Activated CD4-positive, alpha-beta T cell treated with anti-CD3 and anti-CD28 coated beads for 24 hours (primary cell): ENCODE data around the gene NRSN1.

Experiments
- DNase-seq, 2 donors: peaks; one replicate each; pipeline ENCODE4 v3.0.0-alpha.2; 2020; ENCODE audit warnings: low read depth in 2 of 2

Gene NRSN1, protein sequence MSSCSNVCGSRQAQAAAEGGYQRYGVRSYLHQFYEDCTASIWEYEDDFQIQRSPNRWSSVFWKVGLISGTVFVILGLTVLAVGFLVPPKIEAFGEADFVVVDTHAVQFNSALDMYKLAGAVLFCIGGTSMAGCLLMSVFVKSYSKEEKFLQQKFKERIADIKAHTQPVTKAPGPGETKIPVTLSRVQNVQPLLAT

DNA sequence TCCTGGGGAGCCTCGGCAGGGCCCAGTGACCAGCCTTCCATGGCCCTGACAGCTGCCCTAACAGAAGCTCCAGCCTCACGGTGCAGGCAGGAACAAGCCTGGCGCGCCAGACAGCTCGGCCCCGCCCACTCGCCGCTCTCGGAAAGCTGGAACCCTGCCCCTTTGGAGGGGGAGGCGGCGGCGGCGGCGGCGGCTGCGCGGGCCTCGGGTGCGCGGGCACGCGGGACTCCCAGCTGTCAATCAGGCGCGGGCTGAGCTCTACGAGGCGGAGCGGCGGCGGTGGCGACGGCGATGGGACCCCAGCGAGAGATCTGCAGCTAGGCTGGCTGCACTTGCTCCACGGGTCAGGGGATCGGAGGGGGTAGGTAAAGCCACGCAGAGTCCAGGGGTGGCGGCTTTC, at the start of gene NRSN1:
TSS of gene NRSN1 (plus strand) at position 236 of the 400 bp plus-strand sequence. CDS start 8,113 bp downstream, outside the sequence.
- DNase-seq, result no peak

DNA sequence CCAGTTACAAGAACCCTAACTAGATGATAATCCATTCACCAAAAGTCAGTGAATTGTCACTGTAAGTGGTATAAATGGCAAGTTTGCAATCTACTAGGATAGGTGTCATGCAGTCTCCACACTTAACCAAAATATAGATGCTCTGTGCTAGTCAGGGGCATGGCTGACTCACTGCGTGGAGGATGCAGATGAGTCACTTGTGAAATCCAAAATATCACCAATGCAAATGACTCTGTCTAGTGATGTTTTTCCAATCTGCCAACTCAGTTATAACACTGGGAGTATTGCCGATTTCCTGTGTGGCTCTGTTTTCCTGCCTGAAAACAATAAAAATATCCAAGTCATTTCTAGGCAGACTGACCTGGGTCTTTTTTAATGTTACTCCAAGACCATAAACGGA, 47.8 kb upstream of the NRSN1 start:
- no peak for DNase-seq

DNA sequence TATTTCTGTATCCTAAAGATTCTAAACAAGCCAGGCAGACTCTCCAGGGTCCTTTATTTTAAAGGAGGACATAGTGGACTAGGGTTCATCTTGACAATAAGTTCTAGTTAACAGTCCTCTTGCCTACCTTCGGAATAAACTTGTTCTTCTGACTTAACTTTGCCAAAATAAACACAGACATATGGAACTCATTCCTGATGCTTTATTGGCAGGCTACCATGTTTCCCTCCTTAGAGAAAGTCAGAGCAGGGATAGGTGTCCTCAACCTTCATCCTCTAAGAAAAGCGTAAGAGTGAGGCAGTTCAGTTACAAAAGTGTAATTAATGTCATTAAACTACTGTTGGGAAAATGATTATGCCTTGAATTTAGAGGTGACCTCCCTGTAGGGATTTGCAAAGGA, 46.9 kb upstream of the NRSN1 start:
- DNase-seq, result no peak

DNA sequence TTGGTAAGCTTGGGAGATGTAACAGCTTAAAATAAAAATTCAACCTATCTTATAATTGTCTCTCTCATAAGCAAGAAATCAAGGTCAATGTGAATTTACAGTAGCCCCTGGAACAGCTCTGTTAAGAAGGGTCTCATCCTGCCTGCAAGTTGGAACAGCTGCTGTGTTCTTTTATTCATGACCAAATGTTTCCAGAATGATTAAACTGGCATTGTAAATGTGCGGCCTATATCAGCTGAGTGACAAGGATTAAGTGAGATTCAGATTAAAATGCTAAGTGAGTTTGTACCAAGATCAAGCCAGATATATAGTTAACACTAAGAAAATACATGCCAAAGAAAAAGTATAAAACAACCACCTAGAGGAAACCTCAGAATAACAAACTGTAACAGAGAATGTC, 45.3 kb upstream of the NRSN1 start:
- no peak for DNase-seq

DNA sequence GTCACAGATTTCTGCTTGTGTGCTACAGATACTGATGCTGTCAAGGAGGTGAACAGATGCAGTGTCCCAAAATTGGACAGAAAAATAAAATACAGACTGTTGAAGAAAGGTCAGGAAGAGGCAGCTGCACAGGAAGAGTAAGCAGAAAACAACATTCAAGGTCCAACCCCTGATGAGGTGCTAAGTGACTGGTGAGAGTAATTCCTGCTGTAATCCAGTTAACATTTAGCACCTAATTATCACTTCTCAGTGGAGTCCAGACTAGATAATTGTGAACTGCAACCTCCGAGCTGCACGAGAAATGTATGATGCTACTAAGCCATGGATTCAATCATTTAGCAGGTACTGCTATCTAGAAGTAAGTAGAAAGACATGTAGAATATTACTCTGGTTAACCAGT, 36.3 kb upstream of the NRSN1 start:
- no peak for DNase-seq

DNA sequence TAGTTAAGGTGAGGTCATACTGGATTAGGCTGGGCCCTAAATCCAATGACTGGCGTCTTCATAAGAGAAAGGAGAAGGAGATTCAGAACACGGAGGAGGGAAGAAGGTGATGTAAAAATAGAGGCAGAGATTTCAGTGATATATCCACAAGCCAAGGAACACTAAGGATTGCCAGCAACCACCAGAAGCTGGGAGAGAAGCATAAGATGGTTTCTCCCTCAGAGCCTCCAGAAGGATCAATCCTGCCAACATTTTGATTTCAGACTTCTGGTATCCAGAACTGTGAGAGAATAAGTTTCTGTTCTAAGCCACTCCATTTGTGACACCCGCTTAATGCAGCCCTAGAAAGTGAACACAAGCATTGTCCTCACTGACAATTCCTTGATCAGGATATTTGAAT, 33.6 kb upstream of the NRSN1 start:
- no peak for DNase-seq

DNA sequence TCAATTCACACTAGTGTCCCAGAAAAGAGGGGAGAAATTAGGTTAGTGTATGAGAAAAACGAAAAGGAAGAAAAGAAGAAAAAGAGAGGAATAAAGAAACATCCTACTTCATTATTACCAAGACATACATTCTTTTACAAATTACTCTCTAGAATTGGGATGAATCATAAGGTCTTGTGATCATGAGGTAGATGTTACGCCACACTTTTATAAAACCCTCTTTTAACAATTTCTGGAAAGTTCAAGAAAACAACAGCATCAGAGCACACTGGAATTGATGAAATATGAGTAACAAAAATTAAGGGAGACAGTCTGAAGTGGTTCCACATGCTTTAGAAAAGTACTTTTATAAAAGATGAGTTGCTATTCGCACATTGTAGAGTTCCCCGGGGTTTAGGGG, 32.6 kb upstream of the NRSN1 start:
- no peak for DNase-seq

DNA sequence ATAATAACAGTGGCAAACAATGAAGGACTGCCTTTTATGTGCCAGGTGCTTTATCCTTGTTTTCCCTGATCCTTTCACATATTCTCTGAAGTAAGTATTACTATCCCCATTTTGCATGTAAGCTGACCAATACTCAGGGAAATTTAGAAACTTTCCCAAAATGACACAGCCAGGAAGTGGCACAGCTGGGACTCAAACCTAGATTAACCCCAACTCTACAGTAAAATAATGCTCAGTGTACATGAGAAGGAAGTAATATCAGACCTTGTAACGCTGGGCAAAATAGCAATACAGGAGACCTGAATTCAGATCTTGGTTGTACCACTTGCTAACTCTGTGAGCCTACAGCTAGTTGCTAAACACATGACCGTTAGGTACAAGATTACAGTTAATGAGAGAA, 26.8 kb upstream of the NRSN1 start:
- DNase-seq, result no peak

DNA sequence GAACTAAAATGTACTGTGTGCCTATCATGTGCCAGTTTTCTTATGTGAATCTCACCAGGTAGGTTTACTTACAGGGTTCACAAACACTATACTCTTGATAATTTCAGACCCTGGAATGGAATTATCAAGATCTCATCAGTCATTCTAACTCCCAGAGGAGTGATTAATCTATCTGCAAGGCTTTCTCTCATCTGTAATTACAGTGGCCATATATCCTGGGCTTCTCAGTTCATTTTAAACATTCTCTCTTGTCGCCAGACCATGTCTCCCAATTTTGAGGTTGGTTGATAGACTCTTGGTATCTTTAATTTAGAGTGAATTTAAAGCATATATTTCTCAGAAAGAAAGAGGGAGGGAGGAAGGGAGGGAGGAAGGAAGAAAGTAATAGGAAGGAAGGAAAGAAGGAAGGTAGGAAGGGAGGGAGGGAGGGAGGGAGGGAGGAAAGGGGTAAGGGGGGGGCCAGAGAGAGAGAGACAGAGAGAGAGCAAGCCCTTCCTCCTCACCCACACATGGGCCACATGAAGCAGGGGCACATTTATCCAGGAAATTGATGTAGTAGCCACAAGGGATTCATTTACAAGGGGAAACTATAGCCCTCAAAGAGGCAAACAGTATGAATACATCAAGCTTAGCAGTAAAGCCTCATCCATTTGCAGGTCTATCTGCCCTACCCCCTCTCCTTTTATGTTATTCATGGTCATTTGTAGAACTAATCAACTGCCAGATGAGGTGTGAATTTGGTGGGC, 25.8 kb upstream of the NRSN1 start:
- DNase-seq, result no peak

DNA sequence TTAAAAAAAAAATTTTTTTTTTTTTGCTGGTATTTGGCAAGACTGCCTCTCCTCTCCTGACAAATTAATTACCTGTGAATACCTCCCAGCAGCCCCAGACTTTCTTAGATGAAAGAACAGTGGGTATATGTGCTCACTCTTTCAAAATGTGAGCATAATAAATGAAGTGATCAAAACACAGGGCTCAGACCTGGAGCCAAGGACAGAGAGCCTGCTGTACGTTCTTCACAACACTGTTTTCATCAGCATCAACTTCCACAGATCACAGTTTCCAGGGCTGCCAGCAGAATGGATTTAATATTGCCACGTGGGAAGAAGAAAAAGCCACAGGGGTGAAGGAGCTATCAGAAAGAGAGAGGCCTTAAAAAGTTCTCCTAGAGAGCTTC, 25.3 kb upstream of the NRSN1 start:
- DNase-seq, result no peak

DNA sequence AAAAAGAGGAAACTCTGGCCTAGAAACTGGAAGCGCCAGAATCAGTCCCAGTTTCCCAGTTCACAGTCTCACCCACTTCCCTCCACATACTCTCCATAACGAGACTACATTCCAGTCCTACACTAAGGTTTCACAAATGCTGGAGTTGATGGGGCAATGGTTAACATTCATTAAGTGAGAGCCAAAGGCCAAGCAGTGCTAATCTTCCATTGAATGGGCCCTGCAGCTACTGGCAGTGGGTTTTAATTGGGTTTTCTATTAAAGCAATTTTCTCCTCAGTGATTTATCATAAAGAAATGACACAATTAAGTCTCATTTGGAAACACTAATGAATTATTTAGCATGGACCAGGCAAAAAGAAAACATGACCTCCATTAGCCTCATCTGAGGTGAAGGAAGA, 20.8 kb upstream of the NRSN1 start:
- no peak for DNase-seq

DNA sequence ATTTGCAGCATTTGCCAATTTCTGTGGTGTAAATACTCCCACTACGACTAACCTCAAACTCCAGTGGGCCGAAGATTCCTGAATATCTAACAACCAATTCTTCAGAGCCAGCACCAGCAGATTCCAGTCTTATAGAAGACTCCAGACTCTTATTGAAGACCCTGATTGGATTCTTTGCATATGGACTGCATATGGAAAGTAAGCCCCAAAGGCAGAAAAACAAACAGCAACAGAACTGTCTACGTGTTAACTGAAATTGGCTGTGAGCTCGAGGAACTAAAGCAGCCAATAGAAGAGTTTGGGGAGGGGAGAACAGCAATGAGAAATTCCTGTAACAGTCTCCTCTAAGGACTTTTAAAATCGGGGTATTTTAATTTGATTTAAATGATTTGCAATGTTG, 19.7 kb upstream of the NRSN1 start:
- DNase-seq, result no peak

DNA sequence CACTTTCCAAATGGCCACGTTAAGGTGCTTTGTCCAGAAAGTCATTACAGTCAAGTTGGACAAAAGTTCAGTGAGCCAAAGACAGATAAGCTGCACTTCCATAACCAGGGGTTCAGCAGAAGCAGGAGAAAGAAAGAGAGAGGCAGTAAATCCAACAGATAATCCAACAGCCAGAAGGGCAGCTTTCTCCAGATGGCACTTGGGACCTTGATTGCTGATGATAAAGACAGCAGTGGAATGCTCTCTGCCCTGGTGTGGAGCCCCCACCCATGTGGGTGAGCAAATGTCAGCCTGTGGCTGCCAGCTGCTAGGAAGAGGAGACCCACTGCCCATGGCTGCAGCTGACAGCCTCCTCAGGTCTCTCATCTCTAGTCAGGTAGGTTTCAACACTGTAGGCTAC, 18.7 kb upstream of the NRSN1 start:
- DNase-seq, result no peak

DNA sequence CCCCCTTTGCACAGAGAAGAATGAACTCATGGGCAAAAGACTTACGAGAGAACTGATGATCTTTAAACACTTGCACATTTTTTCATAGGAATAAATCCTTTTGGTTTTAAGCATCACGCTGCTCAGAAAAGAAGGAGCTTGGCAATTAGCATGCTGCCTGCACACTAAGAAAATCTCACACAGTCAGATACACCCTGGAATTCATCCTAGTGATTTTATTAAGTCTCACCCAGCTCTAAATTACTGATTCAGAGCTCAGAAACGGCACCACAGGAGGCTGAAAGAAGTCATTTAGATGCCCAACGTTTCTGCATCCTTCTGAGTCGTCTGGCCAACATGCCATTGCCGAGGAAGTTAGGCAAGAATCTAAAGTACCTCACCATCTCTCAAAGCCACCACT, 18.0 kb upstream of the NRSN1 start:
- DNase-seq, result no peak

DNA sequence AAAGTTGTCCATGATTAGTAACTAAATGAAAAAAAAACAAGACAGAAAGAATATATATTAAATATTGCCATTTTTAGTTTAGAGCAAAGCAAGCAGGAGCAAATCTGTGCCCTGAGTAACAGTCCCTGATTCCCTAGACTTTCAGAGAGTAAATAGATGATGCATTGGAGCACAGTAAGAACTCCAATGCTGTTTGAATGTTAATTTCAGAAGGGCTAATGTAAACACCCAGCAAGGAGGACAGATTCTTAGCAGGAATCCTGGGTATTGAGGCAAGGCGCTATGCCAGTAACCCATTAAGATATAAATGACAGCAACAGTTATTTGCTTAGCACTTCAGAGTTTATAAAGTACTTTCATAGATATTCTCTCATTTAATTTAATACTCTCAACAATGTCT, 15.6 kb upstream of the NRSN1 start:
- no peak for DNase-seq

DNA sequence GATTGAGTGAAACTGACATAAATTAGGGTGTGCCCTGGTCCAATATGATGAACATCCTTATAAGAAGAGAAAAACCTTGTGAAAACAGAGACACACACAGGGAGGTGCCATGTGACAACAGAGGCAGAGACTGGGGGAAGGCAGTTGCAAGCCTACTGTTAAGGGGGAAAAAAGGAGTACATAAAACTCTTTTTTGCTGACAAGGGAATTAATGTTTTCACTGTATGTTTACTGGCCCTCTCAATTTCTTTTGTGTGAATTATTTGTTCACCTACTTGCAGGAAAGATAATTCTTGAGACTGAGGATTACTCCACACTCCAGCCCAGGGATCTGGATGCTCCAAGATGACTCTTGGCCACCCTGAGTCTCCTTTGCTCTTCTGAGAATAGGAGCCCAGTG, 12.1 kb upstream of the NRSN1 start:
- DNase-seq, result no peak

DNA sequence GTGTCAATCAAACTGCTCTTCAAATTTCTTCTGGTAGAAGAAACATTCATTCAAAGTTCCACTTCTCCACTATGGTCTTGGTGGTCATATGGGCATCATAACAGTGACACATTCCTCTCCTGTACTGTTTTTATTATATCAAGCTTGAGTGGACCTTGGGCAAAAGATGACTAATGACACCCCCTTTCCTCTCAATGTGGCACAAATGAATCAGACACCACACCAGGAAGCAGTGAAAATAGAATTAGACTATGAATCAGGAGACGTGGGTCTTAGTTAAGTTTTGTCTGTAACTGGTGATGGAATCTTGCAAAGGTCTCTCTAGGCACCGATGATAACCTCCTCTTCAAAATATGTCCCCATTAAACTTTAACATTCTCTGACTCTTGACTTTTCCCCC, 9.0 kb upstream of the NRSN1 start:
- DNase-seq, result no peak

DNA sequence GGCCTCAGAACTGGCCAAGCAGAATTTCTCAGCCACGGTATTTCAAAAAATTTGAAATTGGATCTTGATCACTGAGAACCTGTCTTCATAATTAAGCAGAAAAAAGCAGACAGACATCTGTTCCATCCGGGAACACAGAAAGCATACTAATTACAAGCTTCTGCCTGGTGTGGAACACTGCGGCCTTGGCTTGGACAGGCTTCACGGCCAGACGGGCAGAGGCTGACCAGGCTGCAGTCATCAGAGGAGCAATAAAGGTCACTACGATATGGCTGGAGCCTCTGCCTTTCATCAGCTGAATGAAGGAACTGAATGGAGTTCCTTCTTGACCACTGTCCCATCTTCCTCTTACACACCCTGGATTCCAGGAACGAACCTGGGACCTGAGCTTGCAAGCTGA, 3.9 kb upstream of the NRSN1 start:
- DNase-seq, result no peak

DNA sequence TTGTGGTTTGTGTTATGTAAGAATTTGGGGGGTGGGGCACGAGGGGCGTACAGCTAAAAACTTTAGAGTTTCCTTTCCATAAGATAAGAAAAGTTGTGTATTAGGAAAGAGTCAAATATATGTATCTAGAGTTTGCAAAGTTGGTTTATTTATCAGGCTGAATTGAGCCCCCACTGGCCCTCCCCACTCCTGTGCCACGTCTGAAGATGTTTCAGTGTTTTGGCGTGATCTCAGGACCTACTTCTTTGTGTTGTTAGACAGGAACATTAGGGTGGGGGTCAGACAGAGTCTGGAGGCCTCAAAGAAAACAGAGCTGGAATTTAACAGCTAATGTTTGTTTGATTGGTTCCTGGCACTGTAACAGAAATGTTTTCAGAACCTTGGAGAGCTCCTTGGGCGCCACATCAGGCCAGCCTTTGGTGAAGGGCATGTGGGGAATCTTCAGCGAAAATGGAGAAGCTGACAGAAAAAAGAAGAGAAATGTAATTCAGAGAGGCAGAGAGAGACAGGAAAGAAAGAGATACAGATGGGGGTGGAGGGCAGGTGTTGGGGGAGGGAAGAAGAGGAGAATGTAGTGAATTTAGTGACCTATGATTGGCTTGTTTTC, 674 bp downstream of the NRSN1 start:
- DNase-seq, result no peak

DNA sequence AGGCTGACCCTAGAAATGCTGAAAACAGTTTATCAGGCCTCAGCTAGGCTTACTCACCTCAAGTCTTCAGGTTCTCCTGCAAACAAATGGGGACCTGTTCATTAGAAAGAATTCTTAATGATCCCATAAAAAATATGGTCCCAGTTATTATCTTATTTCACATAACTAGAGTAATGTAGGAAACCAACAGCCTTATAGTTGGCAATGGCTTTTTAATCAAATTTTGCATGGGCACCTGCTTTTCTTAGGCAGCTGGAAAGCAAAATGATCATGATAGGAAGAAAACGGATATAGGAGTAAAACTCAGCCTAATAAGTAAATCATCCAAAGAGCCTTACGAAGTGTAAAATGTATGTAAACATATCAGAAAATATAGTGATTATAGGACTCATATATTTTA, 1.3 kb downstream of the NRSN1 start:
- DNase-seq, result no peak

DNA sequence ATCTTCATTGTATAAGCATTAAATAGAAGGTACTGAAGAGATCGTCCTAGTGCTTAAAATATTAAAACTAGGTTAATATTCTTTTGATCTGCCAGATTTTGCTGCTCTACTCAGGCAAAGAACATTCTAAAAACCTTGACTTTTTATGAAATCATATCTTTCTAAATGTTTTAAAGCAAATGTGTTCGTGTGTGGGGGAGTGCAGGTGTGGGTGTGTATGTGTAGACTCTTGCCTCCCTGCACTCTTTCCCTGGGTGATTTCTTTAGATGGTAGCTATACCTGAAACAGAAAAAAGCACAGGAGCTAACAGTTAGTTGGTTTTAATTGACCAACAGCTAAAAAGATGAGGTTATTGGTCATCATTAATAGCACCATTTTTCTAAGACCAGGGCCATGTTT, 5.7 kb downstream of the NRSN1 start:
- no peak for DNase-seq

DNA sequence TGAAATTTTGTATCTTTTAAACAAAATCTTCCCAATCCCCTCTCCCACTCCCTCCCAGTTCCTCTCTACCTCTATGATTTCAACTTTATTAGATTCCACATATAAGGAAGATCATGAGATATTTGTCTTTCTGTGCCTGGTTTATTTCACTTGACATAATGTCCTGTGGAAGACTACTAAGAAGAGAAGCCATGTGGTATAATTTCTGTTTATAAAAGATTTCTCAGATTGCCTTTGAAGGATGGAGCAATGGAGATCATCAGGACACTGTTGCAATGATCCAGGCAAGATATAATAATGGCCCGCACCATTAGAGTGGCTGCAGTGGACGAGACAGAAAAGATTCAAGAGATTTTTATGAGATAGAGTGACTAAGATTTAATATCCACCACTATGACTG, 13.1 kb downstream of the NRSN1 start:
- no peak for DNase-seq

DNA sequence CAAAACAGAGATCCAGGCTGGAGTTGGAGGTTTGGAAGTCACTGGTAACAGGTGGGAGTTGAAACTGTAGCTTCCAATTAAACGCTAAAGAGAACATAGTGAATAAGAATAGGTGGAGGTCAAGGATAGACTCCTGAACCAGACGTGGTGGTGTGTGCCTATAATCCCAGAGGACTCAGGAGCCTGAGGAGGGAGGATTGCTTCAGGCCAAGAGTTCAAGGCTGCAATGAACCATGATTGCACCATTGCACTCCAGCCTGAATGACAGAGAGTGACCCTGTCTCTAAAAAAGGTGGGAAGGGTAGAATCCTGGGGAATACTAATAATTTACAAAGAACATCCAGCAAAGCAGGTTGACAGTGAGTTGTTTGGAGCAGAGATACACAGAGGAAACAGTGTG, 13.6 kb downstream of the NRSN1 start:
- no peak for DNase-seq

DNA sequence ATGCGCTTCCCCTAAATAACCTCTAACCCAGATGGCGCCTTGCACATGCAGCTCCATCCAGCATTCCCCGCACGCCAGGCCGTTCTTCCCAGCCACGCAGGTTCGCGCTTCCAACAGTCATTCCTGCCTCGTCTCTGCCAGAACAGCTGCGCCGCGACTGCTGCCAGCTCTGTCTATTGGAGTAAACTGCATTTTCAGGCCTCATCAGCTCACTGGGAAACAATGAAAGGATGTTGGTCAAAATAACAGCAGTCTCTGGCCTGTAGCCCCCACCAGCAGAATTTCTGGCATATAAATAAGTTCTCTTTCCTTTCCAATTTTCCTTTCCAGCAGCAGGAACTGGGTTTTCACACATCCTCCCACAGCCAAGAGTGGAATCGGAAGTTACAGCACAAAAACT, 14.6 kb downstream of the NRSN1 start:
- DNase-seq, result no peak
